KMS-11 (cell line): Measurements from ENCODE around the gene LYST.

Experiments used
- H2AFZ ChIP-seq: fragments of 200-600 bp; sonication (generic); 2 replicates; pipeline ENCODE4 v1.6.1; 2016; ENCODE audit warnings: antibody characterized with exemption, mixed run types, low read depth
- H3K27ac ChIP-seq: fragments of 200-600 bp; sonication (generic); 2 replicates; pipeline ENCODE4 v1.6.1; 2016; ENCODE audit warnings: mild to moderate bottlenecking, mixed run types
- H3K27me3 ChIP-seq: fragments of 200-600 bp; sonication (generic); 2 replicates; pipeline ENCODE4 v1.6.1; 2017; ENCODE audit warnings: mild to moderate bottlenecking, low read depth, mixed run types, moderate library complexity; ENCODE audit not compliant: insufficient read depth
- H3K36me3 ChIP-seq: fragments of 200-600 bp; sonication (generic); 2 replicates; pipeline ENCODE4 v1.6.1; 2017; ENCODE audit warnings: mild to moderate bottlenecking, mixed run types; ENCODE audit not compliant: insufficient read depth
- H3K4me1 ChIP-seq: fragments of 200-600 bp; sonication (generic); 2 replicates; pipeline ENCODE4 v1.6.1; 2016; ENCODE audit warnings: mild to moderate bottlenecking, low read depth, mixed run types; ENCODE audit not compliant: poor library complexity, severe bottlenecking
- H3K4me2 ChIP-seq: fragments of 200-600 bp; sonication (generic); 2 replicates; pipeline ENCODE4 v1.7.0; 2016; ENCODE audit warnings: mild to moderate bottlenecking, mixed run types
- H3K4me3 ChIP-seq: fragments of 200-600 bp; sonication (generic); IDR thresholded peaks from 2 replicates; pipeline ENCODE4 v1.6.1; 2017; ENCODE audit warnings: low read depth, low read length, mixed read lengths; ENCODE audit not compliant: insufficient read depth
- H3K79me2 ChIP-seq: fragments of 200-600 bp; sonication (generic); 2 replicates; pipeline ENCODE4 v1.6.1; 2016; ENCODE audit warnings: low read depth, mixed run types; ENCODE audit not compliant: insufficient read depth
- H3K9ac ChIP-seq: fragments of 200-600 bp; sonication (generic); 2 replicates; pipeline ENCODE4 v1.6.1; 2016; ENCODE audit warnings: mild to moderate bottlenecking, mixed run types
- H4K20me1 ChIP-seq: fragments of 200-600 bp; sonication (generic); 2 replicates; pipeline ENCODE4 v1.6.1; 2016; ENCODE audit warnings: mild to moderate bottlenecking, mixed run types; ENCODE audit not compliant: insufficient read depth
- CTCF ChIP-seq: fragments of 200-600 bp; sonication (generic); conservative IDR thresholded peaks from 2 replicates; pipeline ENCODE4 v1.6.1; 2017; ENCODE audit warnings: low read depth, mild to moderate bottlenecking, antibody characterized with exemption, low read length, moderate library complexity, mixed read lengths

Gene LYST

GRCh38 chr1:235867903-235868469 lies 1.3 kb upstream of the LYST start:
- Histone ChIP-seq H3K79me2 (no peaks in the 10 kb centered on the region), H3K9ac (no peak overlapping the region), H3K27me3 (no peaks in the 10 kb centered on the region), H3K4me3 (no peak overlapping the region), H3K4me1 (peaks cover 20% of the 10 kb centered on the region), H2AFZ (peak overlapping the region; percentile 98), H3K27ac (no peak overlapping the region), H3K4me2 (peak overlapping the region; percentile 61), H4K20me1 (no peaks in the 10 kb centered on the region), H3K36me3 (no peaks in the 10 kb centered on the region)
- no peak for TF ChIP-seq CTCF

- Histone ChIP-seq H4K20me1 (no peaks in the 10 kb centered on the region), H3K4me3 (peak overlapping the region; percentile 82), H2AFZ (peak overlapping the region; percentile 98), H3K27me3 (no peaks in the 10 kb centered on the region), H3K9ac (peak overlapping the region; percentile 64), H3K27ac (peak overlapping the region; percentile 47), H3K4me1 (peaks cover 20% of the 10 kb centered on the region), H3K79me2 (no peaks in the 10 kb centered on the region), H3K4me2 (peak overlapping the region; percentile 61), H3K36me3 (no peaks in the 10 kb centered on the region)
- no peak for TF ChIP-seq CTCF
Observed at GRCh38 chr1:235866913-235867845, 473 bp upstream of the LYST start.

DNA sequence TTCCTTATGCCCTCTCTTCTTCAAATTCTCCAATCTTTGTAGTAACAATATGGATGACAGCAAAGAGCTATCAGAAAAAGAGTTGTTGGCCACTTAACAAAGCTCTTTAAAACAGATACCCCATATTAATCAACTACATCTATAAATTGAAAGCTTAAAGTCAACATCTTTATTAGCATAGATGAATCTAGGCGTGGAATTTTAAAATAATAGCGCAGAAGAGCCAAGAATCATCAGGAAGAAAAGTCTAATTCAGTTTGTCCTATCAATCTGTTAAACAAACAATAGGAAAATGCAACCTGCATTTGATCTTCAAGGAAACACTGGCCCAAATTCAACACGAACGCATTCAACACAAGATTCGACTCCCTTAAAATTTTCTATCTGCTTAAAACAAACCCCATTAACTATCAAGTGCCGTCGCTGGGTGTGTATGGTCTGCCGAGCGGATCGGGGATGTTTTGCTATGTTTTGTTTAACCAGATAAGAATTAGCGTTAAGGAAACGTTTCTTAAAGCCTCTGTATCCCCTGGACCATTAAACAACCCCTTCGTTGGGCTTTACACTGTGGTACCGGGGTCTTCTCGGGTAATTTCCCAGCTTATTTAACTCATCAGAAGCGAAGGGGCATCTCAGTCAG lies 1.0 kb downstream of the LYST start:
- peak overlapping the region; percentile 89 for H2AFZ ChIP-seq

More for the DNA sequence above, 1.0 kb downstream of the LYST start:
- peaks cover 20% of the 10 kb centered on the region for H3K4me1 ChIP-seq
- H3K9ac ChIP-seq, result peak overlapping the region; percentile 56; the same call in 1 of the 2 replicates
- TF ChIP-seq CTCF, result no peak
- peak overlapping the region; percentile 81 for H3K4me3 ChIP-seq
- H3K27ac ChIP-seq, result no peak overlapping the region
- no peaks in the 10 kb centered on the region for H3K27me3 ChIP-seq
- peak overlapping the region; percentile 99 for H3K4me2 ChIP-seq
- no peaks in the 10 kb centered on the region for H4K20me1 ChIP-seq
- H3K79me2 ChIP-seq, result no peaks in the 10 kb centered on the region
- H3K36me3 ChIP-seq, result no peaks in the 10 kb centered on the region
